Stimulated activated CD8-positive, alpha-beta memory T cell treated with anti-CD3 and anti-CD28 coated beads, Interleukin-2, amount 100 ng/mL, for 48 hours (primary cell): ENCODE data around the gene ANKRD28.
"Not testable (repeated sequence)": the region's sequence is repeated elsewhere in the genome, so short reads cannot be mapped to it uniquely, and the experiment has no call there.

Source experiments
- DNase-seq, 2 donors: peaks; one replicate each; pipeline ENCODE4 v3.0.0-alpha.2; 2020; ENCODE audit warnings: low read depth in 2 of 2

The ANKRD28 gene

DNA sequence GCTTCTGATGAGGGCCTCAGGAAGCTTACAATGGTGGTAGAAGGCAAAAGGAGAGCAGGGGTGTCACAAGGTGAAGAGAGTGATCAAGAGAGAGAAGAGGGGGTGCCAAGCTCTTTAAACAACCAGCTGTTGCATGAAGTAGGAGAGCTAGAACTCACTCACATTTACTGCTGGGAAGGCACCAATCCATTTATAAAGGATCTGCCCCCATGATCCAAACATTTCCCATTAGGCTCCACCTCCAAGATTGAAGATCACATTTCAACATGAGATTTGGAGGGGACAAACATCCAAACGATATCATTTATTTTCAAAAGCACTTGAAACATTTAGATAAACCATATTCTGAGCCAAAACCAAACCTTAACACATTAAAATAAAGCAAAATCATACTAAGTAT lies 26.3 kb downstream of the ANKRD28 start:
- no peak for DNase-seq

- DNase-seq: no peak
Observed at GRCh38 chr3:15769256-15769915, 28.4 kb downstream of the ANKRD28 start.

DNA sequence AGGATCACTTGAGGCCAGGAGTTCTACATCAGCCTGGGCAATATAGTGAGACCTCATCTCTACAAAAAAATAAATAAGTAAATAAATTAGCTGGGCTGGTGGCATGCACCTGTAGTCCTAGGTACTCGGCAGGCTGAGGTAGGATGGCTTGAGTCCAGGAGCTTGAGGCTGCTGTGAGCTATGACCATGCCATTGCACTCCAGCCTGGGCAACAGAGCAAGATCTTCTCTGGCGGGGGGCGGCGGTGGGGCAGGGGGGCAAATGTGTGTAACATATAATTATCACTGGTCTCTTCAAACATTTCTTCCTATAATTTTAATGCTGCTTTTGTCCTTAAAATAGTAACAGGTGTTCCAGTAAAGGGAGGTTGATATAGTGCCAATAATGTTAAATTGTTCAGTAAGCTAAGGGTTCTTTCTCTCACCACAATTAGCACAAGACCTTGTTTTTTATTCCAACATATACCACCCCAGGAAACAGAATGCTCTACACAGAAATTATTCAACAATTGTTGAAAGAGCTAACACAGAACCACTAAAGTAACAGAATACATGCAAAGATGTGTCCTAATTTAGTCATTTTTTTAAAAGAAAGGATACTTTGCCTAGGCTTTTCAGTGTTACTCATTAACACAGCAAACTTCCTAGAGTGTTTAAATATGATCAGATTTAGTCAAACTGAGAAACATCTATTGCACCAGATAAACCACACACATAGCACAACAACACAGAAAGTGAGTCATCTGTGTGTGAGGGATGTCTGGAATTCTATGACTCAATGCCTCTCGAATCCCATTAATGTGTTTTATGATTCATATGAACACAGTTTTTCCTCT lies 29.1 kb downstream of the ANKRD28 start:
- DNase-seq: no peak

DNA sequence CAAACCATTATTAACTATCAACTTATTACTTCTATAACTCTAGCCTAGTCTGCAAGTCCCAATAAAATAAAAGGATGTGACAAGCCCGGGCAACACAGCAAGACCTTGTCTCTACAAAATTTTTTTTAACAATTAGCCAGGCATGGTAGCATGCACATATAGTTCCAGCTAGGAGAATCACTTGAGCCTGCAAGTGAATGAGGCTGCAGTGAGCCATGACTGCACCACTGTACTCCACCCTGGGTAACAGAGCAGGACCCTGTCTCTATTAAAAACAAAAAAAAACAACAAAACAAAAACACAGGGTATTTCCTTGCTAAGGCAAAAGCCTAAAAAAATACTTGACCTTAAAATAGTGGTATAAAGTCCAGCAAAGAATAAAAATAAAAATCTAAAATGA lies 31.4 kb downstream of the ANKRD28 start:
- DNase-seq: no peak

GRCh38 chr3:15758295-15758694 lies 39.5 kb downstream of the ANKRD28 start:
- no peak for DNase-seq

DNA sequence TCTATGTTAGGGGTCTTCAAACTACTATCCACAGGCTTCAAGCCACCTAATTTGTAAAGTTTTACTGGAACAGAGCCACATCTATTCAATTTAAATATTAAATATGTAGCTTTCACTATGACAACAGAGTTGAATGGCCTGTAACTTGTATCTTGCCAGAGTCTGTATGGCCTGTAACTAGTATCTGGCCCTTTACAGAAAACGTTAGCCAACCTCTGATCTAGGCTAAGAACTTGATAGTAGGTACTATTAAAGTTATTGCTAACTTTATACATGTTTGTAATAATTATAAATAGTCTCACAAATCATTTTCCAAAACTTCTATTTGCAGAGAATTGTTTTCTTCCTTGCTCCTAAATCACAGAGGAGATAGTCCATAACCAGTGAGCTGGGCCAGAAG lies 40.0 kb downstream of the ANKRD28 start:
- DNase-seq: no peak

DNA sequence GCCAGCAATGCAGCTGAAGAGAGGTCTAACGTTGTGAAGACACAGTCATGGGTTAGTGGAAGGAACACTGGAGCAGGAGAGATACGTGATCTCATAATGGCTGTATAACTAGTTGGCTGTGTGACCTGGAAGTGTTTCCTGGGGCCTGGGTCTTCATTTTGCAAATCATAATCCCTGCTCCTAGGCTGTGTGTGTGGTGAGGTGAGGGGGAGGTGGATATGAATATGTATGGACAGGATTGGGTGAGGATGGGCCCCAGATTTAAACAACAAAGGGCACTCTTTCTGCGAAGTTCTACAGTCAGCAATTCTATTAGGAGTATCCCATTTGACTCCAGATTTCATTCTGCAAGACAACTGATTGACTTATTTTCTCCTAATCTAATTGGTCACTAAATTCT lies 41.3 kb downstream of the ANKRD28 start:
- DNase-seq: no peak

GRCh38 chr3:15755780-15756179 lies 42.0 kb downstream of the ANKRD28 start:
- DNase-seq: no peak

- DNase-seq: no peak
Observed at GRCh38 chr3:15755181-15755580, 42.6 kb downstream of the ANKRD28 start.

DNA sequence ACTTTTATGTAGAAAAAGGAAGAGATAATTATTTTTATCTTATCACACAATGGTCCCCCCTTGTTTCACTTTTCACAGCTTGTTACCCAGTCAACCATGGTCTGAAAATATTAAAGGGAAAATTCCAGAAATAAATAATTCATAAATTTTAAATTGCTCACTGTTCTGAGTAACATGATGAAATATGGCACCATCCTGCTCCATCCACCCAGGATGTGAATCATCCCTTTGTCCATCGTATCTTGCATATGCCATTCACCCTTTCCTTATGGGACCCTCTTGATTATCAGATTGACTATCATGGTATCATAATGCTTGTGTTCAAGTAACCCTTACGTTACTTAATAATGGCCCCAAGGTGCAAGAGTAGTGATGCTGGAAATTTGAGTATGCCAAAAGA lies 43.7 kb downstream of the ANKRD28 start:
- no peak for DNase-seq

DNA sequence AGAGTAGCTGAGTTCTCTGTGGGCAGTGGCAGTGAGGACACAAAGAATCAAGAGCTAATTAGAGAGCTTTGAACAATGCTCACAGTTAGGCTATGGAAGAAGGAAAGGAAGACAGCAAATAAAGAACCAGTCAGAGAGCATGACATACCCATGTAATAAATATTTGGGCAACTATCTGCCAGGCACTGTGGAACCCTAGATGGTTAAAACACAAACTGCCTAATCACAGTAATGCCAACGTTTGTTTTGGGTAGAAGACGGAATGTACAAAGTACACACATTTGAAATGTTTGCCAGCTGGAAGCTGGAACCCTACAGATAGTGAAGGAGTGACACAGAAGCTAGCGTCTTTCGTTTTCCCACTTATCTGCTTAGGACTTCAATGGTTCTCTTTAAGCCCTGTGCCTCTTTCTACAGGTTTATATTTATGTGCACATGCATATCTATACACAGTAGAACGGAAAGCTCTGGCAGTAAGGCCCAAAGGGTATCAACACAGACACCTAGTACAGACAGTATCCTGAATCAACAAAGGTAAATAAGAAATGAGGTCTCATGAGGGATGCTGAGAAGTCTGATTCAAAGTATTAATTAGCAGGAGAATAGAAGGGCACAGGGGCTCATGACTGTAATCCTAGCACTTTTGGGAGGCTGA lies 44.6 kb downstream of the ANKRD28 start:
- no peak for DNase-seq

- DNase-seq: no peak
Observed at GRCh38 chr3:15750879-15751278, 46.9 kb downstream of the ANKRD28 start.

DNA sequence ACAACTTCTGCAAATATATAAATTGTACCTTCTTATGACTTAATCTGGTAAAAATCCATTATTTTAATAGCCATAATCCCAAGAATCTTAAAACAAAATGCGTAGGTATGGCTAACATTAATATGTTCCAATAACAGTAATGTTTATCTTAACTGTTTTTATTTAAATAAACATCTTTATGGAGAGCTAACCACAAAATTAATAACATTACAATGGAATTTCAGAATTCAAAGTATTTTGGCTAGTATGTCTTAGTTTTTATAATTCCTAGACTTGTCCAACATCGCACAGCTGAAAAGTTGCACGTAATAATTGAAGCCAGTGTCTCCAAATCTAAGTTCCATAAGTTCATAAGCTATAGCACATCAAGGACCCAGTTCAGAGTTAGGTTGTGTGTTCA lies 47.6 kb downstream of the ANKRD28 start:
- DNase-seq: no peak

DNA sequence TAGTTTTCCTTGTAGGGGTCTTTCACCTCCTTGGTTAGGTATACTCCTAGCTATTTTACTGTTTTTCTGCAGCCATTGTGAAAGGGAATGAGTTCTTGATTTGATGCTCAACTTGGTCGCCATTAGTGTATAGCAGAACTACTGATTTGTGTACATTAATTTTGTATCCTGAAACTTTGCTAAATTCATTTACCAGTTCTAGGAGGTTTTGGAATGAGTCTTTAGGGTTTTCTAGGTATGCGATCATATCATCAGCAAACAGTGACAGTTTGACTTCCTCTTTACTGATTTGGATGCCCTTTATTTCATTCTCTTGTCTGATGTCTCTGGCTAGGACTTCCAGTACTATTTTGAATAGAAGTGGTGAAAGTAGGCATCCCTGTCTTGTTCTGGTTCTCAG lies 51.9 kb downstream of the ANKRD28 start:
- DNase-seq: not testable (repeated sequence)

DNA sequence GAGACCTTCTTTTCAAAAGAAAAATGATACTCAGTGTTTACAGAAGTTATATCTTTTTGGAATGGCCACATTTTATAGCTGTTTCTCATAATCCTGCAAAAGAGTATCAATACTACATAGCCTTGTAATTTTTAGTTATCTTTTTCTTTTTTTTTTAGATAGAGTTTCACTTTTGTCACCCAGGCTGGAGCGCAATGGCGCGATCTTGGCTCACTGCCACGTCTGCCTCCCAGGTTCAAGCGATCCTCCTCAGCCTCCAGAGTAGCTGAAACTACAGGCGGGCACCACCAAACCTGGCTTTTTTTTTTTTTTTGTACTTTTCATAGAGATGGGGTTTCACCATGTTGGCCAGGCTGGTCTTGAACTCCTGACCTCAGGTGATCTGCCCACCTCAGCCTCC lies 53.6 kb downstream of the ANKRD28 start:
- DNase-seq: no peak

- no peak for DNase-seq
Observed at GRCh38 chr3:15743587-15744009, 54.2 kb downstream of the ANKRD28 start.

GRCh38 chr3:15742236-15742635 lies 55.5 kb downstream of the ANKRD28 start:
- not testable (repeated sequence) for DNase-seq

DNA sequence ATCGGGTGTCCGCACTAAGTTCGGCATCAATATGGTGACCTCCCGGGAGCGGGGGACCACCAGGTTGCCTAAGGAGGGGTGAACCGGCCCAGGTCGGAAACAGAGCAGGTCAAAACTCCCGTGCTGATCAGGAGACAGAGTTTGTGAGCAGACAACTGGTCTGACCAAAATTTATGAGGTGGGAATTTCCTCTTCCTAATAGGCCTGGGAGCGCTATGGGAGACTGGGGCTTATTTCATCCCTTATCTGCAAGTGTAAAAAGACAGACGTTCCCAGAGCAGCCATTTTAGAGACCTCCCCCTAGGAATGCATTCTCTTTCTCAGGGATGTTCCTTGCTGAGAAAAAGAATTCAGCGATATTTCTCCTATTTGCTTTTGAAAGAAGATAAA lies 59.2 kb downstream of the ANKRD28 start:
- DNase-seq: not testable (repeated sequence)

DNA sequence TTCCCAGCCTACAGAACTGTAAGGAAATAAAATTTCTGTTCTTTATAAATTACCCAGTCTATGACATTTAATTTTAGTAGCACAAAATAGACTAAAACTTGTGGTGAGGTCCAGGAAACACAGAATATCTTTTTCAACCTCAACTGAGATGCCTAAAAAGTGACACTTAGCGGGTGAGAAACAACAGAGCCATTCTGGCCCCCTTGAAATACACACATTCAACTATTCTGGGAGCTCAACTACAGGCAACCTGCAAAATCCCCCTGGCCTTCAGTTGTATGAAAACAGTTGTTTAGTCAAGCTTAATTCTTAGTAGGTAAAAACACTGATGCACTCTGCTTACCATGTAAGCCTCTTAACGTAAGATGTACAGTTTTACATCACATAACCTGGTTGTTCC lies 66.8 kb downstream of the ANKRD28 start:
- DNase-seq: no peak

DNA sequence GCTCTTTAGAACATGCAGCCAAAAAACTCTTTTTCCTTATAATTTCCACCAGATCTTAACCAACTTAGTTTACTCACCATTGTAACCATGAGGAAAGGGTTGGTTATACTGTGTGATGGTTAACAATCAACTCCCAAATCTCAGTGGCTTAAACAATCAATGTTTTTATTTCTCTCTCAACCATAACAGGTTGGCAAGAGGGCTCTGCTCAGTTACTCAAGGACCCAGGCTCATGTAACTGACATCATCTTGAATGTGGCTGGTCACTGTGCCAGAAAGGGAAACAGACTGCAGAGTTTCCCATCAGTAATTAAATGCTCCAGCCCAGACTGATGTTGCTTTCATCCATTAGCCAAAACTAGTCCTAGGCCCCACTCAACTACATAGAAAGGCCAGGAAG lies 69.0 kb downstream of the ANKRD28 start:
- no peak for DNase-seq

GRCh38 chr3:15726881-15727280 lies 70.9 kb downstream of the ANKRD28 start:
- DNase-seq: no peak

- no peak for DNase-seq
Observed at GRCh38 chr3:15726043-15726442, 71.7 kb downstream of the ANKRD28 start.

GRCh38 chr3:15724446-15724845 lies 73.3 kb downstream of the ANKRD28 start:
- DNase-seq: no peak
